Fibroblast of pulmonary artery (primary cell): ENCODE results near the gene NOS1AP.

ENCODE experiments used
- DNase-seq: peaks from one replicate; pipeline ENCODE4 v3.0.0-alpha.2; 2010; ENCODE audit warnings: low read depth
- H3K4me3 ChIP-seq: replicated peaks from 2 replicates; pipeline ENCODE4 v1.5.1; 2011; ENCODE audit warnings: low read depth, mild to moderate bottlenecking, control low read depth, low read length, moderate library complexity
- TF ChIP-seq, protein P1 (sequence below): IDR thresholded peaks from 2 replicates; pipeline ENCODE4 v1.5.1; 2011; ENCODE audit warnings: mild to moderate bottlenecking, control low read depth, low read length, inconsistent platforms; ENCODE audit errors: missing control alignments

NOS1AP gene

DNA sequence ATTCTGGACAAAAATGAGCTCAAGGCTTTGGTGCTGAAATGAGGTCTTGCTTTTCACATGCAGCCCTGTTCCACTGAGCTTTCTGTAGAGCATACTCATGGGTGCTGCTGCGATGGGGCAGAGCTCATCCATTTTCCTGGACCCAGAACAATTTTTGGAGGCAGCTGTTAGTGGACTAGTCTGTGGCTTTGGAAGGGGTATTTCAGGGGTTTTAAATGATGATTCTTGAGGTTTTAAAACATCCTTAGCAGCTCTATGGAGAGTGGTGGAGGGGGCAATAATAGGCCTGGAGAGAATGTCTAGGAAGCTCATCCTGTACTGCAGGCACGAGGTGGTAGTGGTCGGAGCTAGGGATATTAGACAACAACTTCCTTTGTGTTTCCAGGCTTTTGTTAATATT, 16.5 kb downstream of the NOS1AP start:
- no peak overlapping the region for H3K4me3 ChIP-seq
- no peak for DNase-seq
- TF ChIP-seq, protein P1, sequence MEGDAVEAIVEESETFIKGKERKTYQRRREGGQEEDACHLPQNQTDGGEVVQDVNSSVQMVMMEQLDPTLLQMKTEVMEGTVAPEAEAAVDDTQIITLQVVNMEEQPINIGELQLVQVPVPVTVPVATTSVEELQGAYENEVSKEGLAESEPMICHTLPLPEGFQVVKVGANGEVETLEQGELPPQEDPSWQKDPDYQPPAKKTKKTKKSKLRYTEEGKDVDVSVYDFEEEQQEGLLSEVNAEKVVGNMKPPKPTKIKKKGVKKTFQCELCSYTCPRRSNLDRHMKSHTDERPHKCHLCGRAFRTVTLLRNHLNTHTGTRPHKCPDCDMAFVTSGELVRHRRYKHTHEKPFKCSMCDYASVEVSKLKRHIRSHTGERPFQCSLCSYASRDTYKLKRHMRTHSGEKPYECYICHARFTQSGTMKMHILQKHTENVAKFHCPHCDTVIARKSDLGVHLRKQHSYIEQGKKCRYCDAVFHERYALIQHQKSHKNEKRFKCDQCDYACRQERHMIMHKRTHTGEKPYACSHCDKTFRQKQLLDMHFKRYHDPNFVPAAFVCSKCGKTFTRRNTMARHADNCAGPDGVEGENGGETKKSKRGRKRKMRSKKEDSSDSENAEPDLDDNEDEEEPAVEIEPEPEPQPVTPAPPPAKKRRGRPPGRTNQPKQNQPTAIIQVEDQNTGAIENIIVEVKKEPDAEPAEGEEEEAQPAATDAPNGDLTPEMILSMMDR = no peak

DNA sequence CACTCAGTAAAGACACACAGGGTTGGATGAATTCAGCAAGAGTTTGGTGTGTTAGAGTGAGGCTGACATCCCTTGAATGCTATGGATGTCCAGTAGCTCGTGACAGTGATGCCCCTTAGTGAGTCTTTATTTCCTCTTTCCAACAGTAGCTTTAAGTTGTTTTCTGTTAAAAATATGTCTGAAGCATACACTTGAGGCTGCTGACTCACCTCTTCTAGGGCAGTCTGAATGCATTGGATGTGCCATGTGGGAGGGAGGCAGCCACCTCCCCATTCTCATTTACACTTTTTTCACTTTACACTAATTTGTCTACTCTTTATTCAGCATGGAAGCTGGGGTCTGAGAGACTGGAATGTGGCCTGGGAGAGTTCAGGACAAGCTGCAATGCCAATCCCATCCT, 17.6 kb downstream of the NOS1AP start:
- DNase-seq = no peak
- no peak overlapping the region for H3K4me3 ChIP-seq
- TF ChIP-seq, protein P1 = no peak

DNA sequence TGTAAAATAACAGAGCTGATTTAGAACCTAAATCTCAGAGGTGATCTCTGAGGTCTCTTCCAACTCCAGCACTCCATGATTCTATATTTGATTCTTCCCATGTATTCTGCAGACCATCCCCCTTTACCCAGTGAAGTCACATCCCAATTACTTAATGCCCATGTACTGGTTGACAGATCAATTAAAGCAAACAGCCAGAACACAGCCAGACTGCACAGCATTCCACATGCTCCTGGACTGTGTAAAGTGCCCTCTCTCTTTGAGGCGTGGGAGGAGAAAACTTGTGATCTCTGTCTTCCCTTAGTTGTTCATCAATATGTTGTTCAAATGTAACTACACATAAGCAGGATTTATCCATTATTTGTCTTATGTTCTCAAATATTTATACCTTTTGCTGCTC, 18.1 kb downstream of the NOS1AP start:
- H3K4me3 ChIP-seq = no peak overlapping the region
- DNase-seq = no peak
- TF ChIP-seq, protein P1 = no peak

DNA sequence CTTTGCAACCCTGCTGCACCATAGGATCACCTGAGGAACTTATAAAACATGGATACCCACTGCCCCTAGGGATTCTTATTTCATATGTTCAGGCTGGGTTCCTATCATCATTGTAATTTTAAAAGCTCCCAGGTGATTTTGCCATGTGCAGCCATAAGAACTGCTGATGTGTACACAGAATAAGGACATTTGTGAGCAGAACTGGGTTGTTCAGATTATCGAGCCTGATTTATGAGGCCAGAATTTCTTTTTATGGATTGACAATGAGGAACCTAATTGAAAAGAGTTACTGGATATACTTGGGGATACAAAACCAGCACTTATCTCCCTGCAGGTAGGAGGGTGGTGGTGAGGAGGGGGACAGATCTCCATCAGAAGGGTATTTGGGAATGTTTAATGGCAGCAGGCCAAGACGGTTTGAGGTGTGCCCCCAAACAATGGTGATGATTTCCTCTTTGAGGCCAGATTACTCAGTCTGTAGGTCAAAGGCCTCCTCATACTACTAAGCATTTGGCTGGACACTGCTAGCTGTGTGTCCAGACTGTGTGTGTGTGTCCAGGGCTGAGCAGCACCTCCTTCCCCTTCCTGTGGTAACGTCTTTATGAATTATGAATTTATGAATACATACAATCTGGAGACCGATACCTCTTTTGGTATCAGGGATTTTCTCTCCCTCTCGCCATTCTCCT, 18.9 kb downstream of the NOS1AP start:
- no peak for DNase-seq
- H3K4me3 ChIP-seq = no peak overlapping the region
- TF ChIP-seq, protein P1 = no peak

DNA sequence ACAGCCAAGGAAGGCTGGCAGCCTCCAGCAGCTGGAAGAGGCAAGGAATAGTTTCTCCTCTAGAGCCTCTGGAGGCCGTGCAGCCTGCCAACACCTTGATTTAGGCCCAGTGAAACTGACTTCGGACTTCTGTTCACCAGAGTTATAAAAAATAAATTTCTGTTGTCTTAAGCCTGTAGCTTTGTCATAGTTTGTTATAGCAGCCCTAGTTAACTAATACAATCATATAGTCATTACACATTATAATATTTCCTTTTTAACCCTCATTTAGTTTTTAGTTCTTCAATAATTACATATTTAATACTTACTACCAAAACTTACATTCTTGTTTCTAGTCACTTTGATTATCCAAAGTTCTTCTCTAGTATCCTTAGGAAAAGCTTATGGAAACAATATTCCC, 20.3 kb downstream of the NOS1AP start:
- TF ChIP-seq, protein P1 = no peak
- H3K4me3 ChIP-seq = no peak overlapping the region
- DNase-seq = no peak

DNA sequence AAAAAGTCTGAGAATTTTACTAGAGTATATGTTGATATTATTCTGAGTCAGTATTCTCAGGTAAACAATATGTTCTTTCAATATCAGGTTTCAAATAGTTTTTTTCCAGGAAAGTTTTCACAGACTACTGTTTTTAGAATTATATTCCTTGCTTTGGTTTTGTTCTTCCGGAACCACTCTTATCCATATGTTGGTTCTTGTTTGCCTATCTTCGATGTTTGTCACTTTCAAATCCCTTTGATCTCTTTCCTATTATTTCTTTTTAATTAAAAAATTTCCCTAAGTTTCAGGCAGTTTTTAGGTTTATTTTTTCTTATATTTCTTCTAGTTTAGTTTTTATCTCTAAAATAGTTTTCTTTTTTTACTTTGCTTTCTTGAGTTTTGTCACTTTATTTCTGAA, 20.9 kb downstream of the NOS1AP start:
- H3K4me3 ChIP-seq = no peak overlapping the region
- no peak for DNase-seq
- TF ChIP-seq, protein P1 = no peak

DNA sequence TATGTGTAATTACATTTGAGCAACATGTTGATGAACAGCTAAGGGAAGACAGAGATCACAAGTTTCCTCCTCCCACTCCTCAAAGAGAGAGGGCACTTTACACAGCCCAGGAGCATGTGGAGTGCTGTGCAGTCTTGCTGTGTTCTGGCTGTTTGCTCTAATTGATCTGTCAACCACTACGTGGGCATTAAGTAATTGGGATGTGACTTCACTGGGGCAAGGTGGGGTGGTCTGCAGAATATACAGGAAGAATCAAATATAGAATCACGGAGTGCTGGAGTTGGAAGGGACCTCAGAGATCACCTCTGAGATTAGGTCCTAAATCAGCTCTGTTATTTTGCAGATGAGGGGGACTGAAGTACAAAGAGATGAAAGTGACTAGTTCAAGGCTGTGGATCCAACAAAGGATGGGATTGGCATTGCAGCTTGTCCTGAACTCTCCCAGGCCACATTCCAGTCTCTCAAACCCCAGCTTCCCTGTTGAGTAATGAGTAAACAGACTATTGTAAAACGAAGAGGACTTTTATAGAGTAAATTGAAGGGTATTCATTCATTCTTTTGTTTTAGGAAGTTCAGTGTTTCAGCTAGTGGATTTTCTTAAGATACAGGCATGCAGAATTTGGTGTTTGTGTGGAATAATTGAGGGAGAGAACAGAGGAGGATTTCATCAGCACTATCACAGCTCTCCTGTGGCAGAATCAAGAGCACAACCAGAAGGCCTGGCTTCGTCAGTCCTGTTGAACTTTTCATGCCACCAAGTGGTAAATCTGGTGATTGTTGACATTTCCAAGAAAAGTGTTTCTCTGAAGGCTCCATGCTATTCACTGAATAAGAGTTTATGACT, 22.4 kb downstream of the NOS1AP start:
- H3K4me3 ChIP-seq = no peak overlapping the region
- TF ChIP-seq, protein P1 = no peak
- DNase-seq = no peak
